Psoas muscle (tissue), 8 donors: ENCODE data around the gene OPTC. TPM values are rescaled to one million over a fixed set of nuclear protein-coding genes. Genes with fewer than 3 reads are reported as not detected.
A peak's percentile ranks its signal among the peaks of the same experiment; 100 is the strongest.

Source experiments
- ATAC-seq, 4 donors: fragments of 200-7000 bp; cut with Tn5 transposase; one replicate each; pipeline ENCODE4 v1.9.1; 2020; ENCODE audit warnings: moderate library complexity in 3 of 4, mild to moderate bottlenecking in 2 of 4
- DNase-seq, 2 donors: peaks; one replicate each; pipeline ENCODE4 v3.0.0-alpha.2; 2020
- H3K27ac ChIP-seq: fragments of 200-600 bp; one replicate; pipeline ENCODE4 v1.8.0; 2022
- H3K27me3 ChIP-seq, 3 donors: fragments of 200-600 bp in 1 of 3; one replicate each; pipeline versions ENCODE4 v1.6.1 to v1.8.0; 2013 to 2022; ENCODE audit warnings: low read length in 2 of 3, mild to moderate bottlenecking in 2 of 3, moderate library complexity in 1 of 3; ENCODE audit not compliant: insufficient read depth in 3 of 3
- H3K36me3 ChIP-seq, 2 donors: fragments of 200-600 bp in 1 of 2; one replicate each; pipeline versions ENCODE4 v1.6.1 to v1.8.0; 2013 to 2022; ENCODE audit warnings: low read depth in 1 of 2, mild to moderate bottlenecking in 1 of 2, moderate library complexity in 1 of 2; ENCODE audit not compliant: insufficient read depth in 1 of 2
- H3K4me1 ChIP-seq: fragments of 200-600 bp; one replicate; pipeline ENCODE4 v1.8.0; 2022
- H3K4me3 ChIP-seq: fragments of 200-600 bp; one replicate; pipeline ENCODE4 v1.8.0; 2022; ENCODE audit warnings: mild to moderate bottlenecking
- H3K9me3 ChIP-seq: fragments of 200-600 bp; one replicate; pipeline ENCODE4 v1.8.0; 2022
- WGBS, 3 donors: extraction: QIAGEN DNeasy Blood & Tissue Kit; methylation state at CpG; one replicate each; pipeline versions ENCODE4 v1.1.6 to v1.1.7; 2013; 5-methylcytosine and 5-hydroxymethylcytosine counted together
- intact Hi-C, 2 donors: fragments of 100-400 bp; cut with DNase I; formaldehyde crosslinking; loops; one replicate each; pipeline versions ENCODE4 v1.11.0 to v1.14.2; 2022
- polyA plus RNA-seq, 3 donors: library from polyadenylated mRNA; stranded (reverse); fragments of 200-250 nt; gene quantifications; one replicate each; pipeline ENCODE4 v1.2.3, GENCODE V29; 2013
- total RNA-seq, 4 donors: library from RNA; stranded (reverse); fragmentation: NEBNext Ultra II Directional in 2 of 4; extraction: Animal tissue kit (Norgen Biotek cat#: 25700) in 2 of 4; gene quantifications; one replicate each; pipeline versions ENCODE4 v1.2.1 to v1.2.4, GENCODE V29; 2021 to 2023
- TF ChIP-seq, protein P1 (sequence below): fragments of 200-600 bp; IDR thresholded peaks from one replicate; pipeline ENCODE4 v1.8.0; 2022; ENCODE audit warnings: antibody characterized with exemption
- donor health status: healthy with polysubstance abuse.
- donor health status: DM: no; HTN: no; CAD: no; lungs with moderate emphysema.
- donor health status: Bipolar disorder and iron deficiency.
- donor health status: healthy.
- donor health status: DM: yes; HTN: yes; CAD: no.
- donor health status: DM: no; HTN: no; CAD: no.
- donor health status: DM: no; HTN: no; CAD: no.
- donor health status: DM: yes; HTN: yes; CAD: no.

OPTC gene
- total and polyA plus RNA-seq, 7 donors, result not detected

- ATAC-seq (peak; percentile 28 to 63 (median 36)), DNase-seq (peak; percentile 86 to 91)
- Histone ChIP-seq H3K4me3 (no peak overlapping the region), H3K36me3 (no peaks in the 10 kb centered on the region), H3K4me1 (peaks cover 26% of the 10 kb centered on the region), H3K9me3 (no peaks in the 10 kb centered on the region), H3K27me3 (no peaks in the 10 kb centered on the region), H3K27ac (peak overlapping the region; percentile 63)
- intact Hi-C loops, result no loop called here
- WGBS, 3 donors, result 38 to 50% (median 48%) methylated on average over 9 of the region's 9 CpGs
- TF ChIP-seq, protein P1, sequence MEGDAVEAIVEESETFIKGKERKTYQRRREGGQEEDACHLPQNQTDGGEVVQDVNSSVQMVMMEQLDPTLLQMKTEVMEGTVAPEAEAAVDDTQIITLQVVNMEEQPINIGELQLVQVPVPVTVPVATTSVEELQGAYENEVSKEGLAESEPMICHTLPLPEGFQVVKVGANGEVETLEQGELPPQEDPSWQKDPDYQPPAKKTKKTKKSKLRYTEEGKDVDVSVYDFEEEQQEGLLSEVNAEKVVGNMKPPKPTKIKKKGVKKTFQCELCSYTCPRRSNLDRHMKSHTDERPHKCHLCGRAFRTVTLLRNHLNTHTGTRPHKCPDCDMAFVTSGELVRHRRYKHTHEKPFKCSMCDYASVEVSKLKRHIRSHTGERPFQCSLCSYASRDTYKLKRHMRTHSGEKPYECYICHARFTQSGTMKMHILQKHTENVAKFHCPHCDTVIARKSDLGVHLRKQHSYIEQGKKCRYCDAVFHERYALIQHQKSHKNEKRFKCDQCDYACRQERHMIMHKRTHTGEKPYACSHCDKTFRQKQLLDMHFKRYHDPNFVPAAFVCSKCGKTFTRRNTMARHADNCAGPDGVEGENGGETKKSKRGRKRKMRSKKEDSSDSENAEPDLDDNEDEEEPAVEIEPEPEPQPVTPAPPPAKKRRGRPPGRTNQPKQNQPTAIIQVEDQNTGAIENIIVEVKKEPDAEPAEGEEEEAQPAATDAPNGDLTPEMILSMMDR, result no peak
Observed at GRCh38 chr1:203467550-203467921, 26.4 kb upstream of the OPTC start.

DNA sequence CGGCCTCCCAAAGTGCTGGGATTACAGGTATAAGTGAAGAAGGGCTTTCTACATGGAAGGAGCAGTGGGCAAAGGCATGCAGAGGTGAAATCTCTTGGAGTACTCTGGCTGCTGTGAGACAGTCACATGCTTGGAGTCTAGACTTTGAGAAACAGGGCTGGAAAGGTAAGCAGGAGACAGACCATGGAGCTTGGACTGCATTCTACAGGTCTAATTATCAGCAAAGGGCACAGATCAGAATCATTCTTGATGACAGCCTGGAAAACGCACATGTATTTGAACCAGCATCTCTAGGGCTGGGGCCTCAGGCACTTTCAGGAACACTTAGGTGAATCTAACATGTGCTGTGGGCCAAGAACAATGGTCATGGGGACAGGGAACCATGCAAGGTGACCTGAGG, 25.6 kb upstream of the OPTC start:
- DNase-seq (no peak), ATAC-seq (no peak)
- intact Hi-C loops, result no loop called here
- peaks cover 26% of the 10 kb centered on the region for H3K4me1 ChIP-seq
- TF ChIP-seq, protein P1, result no peak
- no peaks in the 10 kb centered on the region for H3K9me3 ChIP-seq
- no peaks in the 10 kb centered on the region for H3K36me3 ChIP-seq
- no peaks in the 10 kb centered on the region for H3K27me3 ChIP-seq
- H3K27ac ChIP-seq, result no peak overlapping the region
- no peak overlapping the region for H3K4me3 ChIP-seq
- WGBS, 3 donors, result 97 to 100% (median 98%) methylated on average over 2 of the region's 2 CpGs

DNA sequence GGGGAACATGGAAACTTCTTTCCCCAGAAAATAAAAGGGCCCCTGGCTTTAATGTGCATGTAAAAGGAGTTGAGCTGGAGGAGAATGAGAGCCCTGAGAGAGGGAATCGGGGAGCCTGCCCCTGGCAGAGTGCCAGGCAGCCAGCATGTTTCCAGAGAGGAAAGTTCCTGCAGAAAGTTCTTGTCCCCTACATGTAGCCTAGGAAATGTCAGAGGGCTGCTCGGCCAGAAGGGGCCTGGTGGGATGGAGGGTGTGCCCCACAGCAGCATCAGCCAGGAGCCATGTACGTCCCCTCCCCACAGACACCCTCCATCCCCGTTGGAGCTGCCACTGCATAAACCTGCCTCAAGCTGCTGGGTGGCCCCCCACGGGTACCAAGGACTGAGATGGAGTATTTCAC, 23.7 kb upstream of the OPTC start:
- H3K27me3 ChIP-seq, result peaks cover 0 to 3% (median 0%) of the 10 kb centered on the region in 3 donors
- intact Hi-C loops, result no loop called here
- DNase-seq (no peak), ATAC-seq (no peak)
- no peak overlapping the region for H3K4me3 ChIP-seq
- H3K4me1 ChIP-seq, result peaks cover 26% of the 10 kb centered on the region
- no peak overlapping the region for H3K27ac ChIP-seq
- WGBS, 3 donors, result 64 to 67% (median 65%) methylated on average over 5 of the region's 5 CpGs
- no peaks in the 10 kb centered on the region for H3K36me3 ChIP-seq
- TF ChIP-seq, protein P1, result no peak
- no peaks in the 10 kb centered on the region for H3K9me3 ChIP-seq

DNA sequence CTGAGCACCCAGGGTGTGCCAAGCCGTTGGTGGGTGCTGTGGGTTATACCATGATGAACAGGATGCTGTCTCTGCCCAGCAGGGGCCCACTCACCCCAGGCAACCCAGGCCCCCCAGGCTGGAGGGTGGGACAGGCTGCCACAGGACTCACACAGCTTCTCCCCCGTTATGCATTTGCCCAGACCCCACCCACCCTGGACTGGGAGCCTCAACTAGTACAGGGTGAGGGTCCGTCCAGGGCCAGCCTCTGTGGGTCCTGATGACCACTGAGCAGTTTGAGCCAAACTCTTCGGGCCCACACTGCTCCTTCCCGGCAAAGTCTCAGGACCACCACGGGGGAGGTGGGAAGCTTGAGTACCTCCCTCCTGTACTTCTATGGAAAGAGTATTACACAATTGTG, 22.1 kb upstream of the OPTC start:
- H3K4me3 ChIP-seq, result no peak overlapping the region
- H3K4me1 ChIP-seq, result peaks cover 12% of the 10 kb centered on the region
- H3K27ac ChIP-seq, result no peak overlapping the region
- H3K27me3 ChIP-seq, result peaks cover 0 to 9% (median under 1%) of the 10 kb centered on the region in 3 donors
- TF ChIP-seq, protein P1, result no peak
- no peak for DNase-seq
- no peaks in the 10 kb centered on the region for H3K9me3 ChIP-seq
- ATAC-seq, result no peak
- H3K36me3 ChIP-seq, result no peaks in the 10 kb centered on the region
- intact Hi-C loops, result no loop called here
- WGBS, 3 donors, result 77 to 90% (median 88%) methylated on average over 4 to 6 of the region's 6 CpGs

DNA sequence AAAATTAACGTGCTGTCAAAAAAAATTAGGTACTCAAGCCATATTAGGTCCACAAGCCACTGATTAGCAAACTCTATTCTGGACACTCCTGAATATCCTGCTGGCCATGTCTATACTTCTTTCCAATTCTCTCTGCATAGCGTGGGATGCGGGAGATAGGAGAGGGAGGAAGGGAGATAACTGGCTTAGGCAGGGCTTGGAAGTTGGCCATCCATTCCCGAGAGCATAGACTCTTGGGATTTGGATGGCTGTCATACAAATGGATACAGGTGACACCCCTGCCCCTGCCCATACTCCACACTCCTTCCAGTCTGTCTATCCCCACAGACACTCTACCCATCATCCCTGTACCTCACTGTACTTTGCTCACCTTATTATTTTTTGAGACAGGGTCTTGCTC, 20.7 kb upstream of the OPTC start:
- Histone ChIP-seq H3K27ac (no peak overlapping the region), H3K4me3 (no peak overlapping the region), H3K4me1 (no peaks in the 10 kb centered on the region), H3K36me3 (no peaks in the 10 kb centered on the region), H3K27me3 (peaks cover 0 to 9% (median 2%) of the 10 kb centered on the region in 3 donors), H3K9me3 (no peaks in the 10 kb centered on the region)
- TF ChIP-seq, protein P1, result no peak
- ATAC-seq, result no peak
- intact Hi-C loops, result no loop called here
- no peak for DNase-seq
- 59 to 77% (median 66%) methylated on average over 4 of the region's 4 CpGs for WGBS, 3 donors
